ENCODE data around the gene OGFRL1. TPM values are rescaled to one million over a fixed set of nuclear protein-coding genes. Genes with fewer than 3 reads are reported as not detected.

The OGFRL1 gene
- polyA plus RNA-seq, 1 donor, result 27.0 TPM

- no peak for DNase-seq
Observed at GRCh38 chr6:71280701-71281100, 7.9 kb upstream of the OGFRL1 start.

- DNase-seq, result no peak
Observed at GRCh38 chr6:71284785-71285184, 3.8 kb upstream of the OGFRL1 start.

GRCh38 chr6:71287038-71287437, 1.6 kb upstream of the OGFRL1 start:
- no peak for DNase-seq

GRCh38 chr6:71287926-71288227, 734 bp upstream of the OGFRL1 start:
- no peak for DNase-seq

GRCh38 chr6:71289039-71289801, 609 bp downstream of the OGFRL1 start:
- no peak for DNase-seq

DNA sequence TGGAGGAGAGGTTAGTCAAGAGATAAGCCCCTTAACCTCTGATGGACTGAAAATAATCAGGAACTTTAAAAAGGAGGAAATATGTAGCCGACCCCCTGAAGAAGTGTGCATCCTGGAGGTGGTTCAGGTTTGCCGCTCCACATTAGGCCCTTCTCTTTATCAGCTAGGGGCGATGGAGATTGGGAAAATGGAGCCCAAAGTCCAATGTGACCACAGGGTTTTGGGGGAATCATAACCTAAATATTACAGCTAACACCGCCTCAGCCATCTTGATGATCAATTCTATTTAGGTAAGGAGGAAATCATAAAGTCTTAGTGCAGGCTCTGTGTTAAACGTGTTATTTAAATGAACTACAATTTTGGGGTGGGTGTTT, 1.2 kb downstream of the OGFRL1 start:
- DNase-seq, result no peak

- DNase-seq, result no peak
Observed at GRCh38 chr6:71290611-71291010, 2.0 kb downstream of the OGFRL1 start.

GRCh38 chr6:71292001-71292400, 3.4 kb downstream of the OGFRL1 start:
- no peak for DNase-seq

- no peak for DNase-seq
Observed at GRCh38 chr6:71294121-71294523, 5.5 kb downstream of the OGFRL1 start.

DNA sequence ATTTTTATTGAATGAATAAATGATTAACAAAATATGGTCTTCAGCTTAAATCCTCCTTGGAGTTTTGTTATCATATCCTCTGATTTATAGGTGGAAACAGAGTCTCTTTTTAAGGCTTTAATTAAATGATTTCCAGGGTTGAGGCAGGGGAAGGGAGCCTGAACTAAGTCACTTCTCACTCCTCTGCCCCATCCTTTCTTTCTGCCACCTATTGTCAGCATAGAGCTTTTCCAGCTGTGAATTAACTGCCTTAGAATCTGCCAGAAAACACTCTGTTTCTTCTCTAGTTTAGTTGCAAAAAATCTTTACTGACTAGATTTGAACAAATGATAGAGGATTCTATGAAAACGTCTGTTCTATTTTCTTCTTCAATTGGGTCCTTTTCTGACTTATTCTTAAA, 9.8 kb downstream of the OGFRL1 start:
- DNase-seq, result no peak

GRCh38 chr6:71299541-71300470, 11.2 kb downstream of the OGFRL1 start:
- no peak for DNase-seq

GRCh38 chr6:71300561-71301168, 12.1 kb downstream of the OGFRL1 start:
- no peak for DNase-seq

DNA sequence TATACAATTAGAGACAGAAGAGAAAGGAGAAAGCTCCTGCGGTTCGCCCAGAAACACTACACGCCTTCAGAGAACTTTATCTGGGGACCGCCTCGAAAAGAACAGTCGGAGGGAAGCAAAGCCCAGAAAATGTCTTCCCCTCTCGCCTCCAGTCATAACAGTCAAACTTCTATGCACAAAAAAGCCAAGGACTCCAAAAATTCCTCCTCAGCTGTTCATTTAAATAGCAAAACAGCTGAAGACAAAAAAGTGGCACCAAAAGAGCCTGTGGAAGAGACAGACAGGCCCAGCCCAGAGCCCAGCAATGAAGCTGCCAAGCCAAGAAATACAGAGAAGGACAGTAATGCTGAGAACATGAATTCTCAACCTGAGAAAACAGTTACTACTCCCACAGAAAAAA, 12.9 kb downstream of the OGFRL1 start:
- no peak for DNase-seq

GRCh38 chr6:71309656-71310055, 21.0 kb downstream of the OGFRL1 start:
- no peak for DNase-seq

DNA sequence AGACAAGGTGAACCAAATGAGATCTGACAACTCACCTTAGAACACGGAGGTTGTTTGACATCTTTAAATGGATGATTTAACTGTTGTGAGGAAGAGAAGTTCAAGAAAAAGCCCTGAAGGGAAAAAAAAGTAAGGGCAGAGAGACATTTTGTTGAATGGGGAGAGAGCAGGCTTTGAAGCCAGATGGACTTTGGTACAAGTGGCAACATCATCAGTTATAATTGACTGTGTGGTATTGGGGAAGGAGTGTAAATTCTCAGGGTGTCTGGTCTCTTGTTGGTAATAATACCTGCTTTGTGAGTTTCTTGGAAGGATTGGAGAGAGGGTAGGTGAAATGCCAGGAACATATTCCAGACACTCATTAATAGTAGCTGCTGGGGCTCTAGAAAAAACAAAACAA, 21.6 kb downstream of the OGFRL1 start:
- DNase-seq, result no peak

DNA sequence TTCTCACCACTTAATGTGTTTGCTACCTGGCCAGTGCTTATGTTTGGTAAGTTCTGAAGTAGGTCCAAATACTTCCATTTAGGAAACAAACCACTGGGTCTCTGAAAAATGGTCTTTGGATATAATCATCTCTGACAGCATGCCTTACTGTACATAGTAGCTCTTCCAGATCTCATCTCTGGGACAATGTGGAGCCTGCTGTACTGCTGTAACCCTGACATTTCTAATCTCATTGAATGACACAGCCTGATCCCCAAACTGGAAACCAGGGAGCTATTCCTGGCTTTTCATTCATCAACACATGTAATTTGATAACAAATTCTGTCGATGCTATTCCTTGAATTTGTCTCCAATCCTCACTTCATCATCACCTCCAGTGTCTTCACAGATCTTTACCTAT, 23.5 kb downstream of the OGFRL1 start:
- no peak for DNase-seq

GRCh38 chr6:71317441-71317840, 28.8 kb downstream of the OGFRL1 start:
- DNase-seq, result no peak

DNA sequence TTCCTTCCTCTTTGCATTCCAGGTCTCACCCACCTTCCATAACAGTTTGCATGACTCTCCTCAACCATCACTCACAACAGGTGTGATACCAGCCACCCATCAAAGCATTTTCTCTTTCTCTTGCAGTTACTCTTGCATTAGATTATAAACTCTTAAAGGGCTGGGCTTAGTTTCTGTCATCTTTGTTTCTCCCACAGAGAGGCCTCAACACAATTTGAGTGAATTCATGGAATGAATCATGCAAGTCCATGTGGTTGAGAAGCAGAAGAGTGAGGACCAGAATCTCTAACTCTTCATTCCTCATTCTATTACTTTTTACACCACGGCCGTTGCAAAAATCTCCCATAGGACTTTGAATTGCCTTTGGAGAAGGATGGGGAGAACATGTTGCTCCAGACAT, 31.4 kb downstream of the OGFRL1 start:
- no peak for DNase-seq

- DNase-seq, result no peak
Observed at GRCh38 chr6:71321314-71321713, 32.7 kb downstream of the OGFRL1 start.

- DNase-seq, result no peak
Observed at GRCh38 chr6:71324194-71324785, 35.7 kb downstream of the OGFRL1 start.

DNA sequence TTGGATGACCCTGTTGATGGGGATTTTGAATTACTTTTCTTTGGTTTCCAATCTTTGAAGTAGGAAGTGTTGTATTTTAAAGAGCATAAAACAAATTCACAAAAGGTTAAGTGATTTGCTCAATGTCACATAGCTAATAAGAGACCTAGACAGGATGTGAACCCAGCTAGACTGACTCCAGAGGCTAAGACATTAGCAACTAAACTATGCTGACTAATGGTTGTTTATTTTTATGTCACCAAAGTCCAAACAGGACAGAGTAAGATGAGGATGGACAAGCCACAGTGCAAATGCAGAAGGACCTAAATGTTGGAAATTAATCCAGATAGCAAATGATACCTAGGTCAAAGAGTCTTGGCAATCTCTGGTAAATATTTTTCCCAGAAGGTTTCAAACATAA, 38.0 kb downstream of the OGFRL1 start:
- no peak for DNase-seq

GRCh38 chr6:71330501-71330900, 41.9 kb downstream of the OGFRL1 start:
- no peak for DNase-seq

DNA sequence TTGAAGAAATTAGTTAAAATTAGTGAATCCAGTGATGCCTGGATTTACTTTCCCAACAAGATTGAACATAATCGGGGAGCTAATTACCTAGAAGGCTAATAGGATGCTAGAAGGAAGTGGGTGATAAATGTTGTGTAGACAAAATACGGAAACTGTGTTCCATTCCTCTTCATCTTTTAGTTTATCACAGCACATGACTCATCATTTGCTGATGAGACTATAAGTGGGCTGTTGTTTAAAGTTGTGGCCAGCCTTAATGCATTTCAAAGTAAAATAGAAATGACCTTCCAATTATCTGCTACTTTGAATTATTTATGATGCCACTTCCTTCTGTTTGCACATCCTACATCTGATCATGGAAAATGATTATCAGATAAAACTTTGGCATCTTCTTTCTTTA, 43.4 kb downstream of the OGFRL1 start:
- no peak for DNase-seq
